ENCODE measurements around the gene WDR5.

GRCh38 chr9:134195558-134195957 is 59.7 kb downstream of the WDR5 start:
- TF ChIP-seq EZH2 (IDR thresholded peaks at IDR 0.05; ENCODE audit: borderline replicate concordance, low read length) (no peak), CTCF (conservative IDR thresholded peaks at IDR 0.05 in 1 of 2, IDR thresholded peaks at IDR 0.05 in 1 of 2; ENCODE audit: extremely low read depth in 1 of 2, insufficient read depth in 1 of 2, low read depth in 1 of 2, low read length in 2 of 2) (no peak)

Data from mammary epithelial cell (primary cell).